Heart left ventricle (tissue), 16 donors: ENCODE results near the gene APIP. TPM values are rescaled to one million over a fixed set of nuclear protein-coding genes. Genes with fewer than 3 reads are reported as not detected.

Experiments
- ATAC-seq, 4 donors: fragments of 200-7000 bp; cut with Tn5 transposase; one replicate each; pipeline ENCODE4 v1.9.1; 2020 to 2022; ENCODE audit warnings: moderate library complexity in 4 of 4, mild to moderate bottlenecking in 3 of 4, moderate number of reproducible peaks in 1 of 4
- DNase-seq, 5 donors: peaks; one replicate each; pipeline ENCODE4 v3.0.0-alpha.2; 2020
- H3K27ac ChIP-seq, 12 donors: fragments of 200-600 bp; sonication (generic) in 4 of 12; one replicate each; pipeline versions ENCODE4 v1.5.0 to v1.8.0; 2016 to 2022; ENCODE audit warnings: mild to moderate bottlenecking in 2 of 12
- H3K27me3 ChIP-seq, 9 donors: fragments of 200-600 bp; sonication (generic) in 2 of 9; one replicate each; pipeline versions ENCODE4 v1.5.1 to v1.8.0; 2016 to 2022; ENCODE audit warnings: mild to moderate bottlenecking in 3 of 9
- H3K36me3 ChIP-seq, 9 donors: fragments of 200-600 bp; sonication (generic) in 2 of 9; one replicate each; pipeline versions ENCODE4 v1.5.0 to v1.8.0; 2018 to 2022; ENCODE audit warnings: mild to moderate bottlenecking in 2 of 9
- H3K4me1 ChIP-seq, 12 donors: fragments of 200-600 bp; sonication (generic) in 4 of 12; one replicate each; pipeline versions ENCODE4 v1.5.0 to v1.8.0; 2016 to 2022; ENCODE audit warnings: mild to moderate bottlenecking in 3 of 12
- H3K4me3 ChIP-seq, 12 donors: fragments of 200-600 bp; sonication (generic) in 4 of 12; one replicate each; pipeline versions ENCODE4 v1.5.0 to v1.8.0; 2017 to 2022; ENCODE audit warnings: mild to moderate bottlenecking in 9 of 12, moderate library complexity in 4 of 12
- H3K9me3 ChIP-seq, 12 donors: fragments of 200-600 bp; sonication (generic) in 4 of 12; one replicate each; pipeline versions ENCODE4 v1.5.0 to v1.8.0; 2016 to 2022; ENCODE audit warnings: mild to moderate bottlenecking in 1 of 12
- CTCF ChIP-seq, 12 donors: fragments of 200-600 bp; sonication (generic) in 4 of 12; IDR thresholded peaks; one replicate each; pipeline versions ENCODE4 v1.5.0 to v1.8.0; 2018 to 2022; ENCODE audit warnings: antibody characterized with exemption in 12 of 12, mild to moderate bottlenecking in 5 of 12
- POLR2A ChIP-seq, 2 donors: fragments of 450-650 bp; IDR thresholded peaks; one replicate each; pipeline ENCODE4 v1.6.1; 2017; ENCODE audit warnings: antibody characterized with exemption in 2 of 2, mild to moderate bottlenecking in 2 of 2, moderate library complexity in 2 of 2
- WGBS, 4 donors: extraction: QIAGEN DNeasy Blood & Tissue Kit in 2 of 4; methylation state at CpG; one replicate each; pipeline versions ENCODE4 v1.1.5 to v1.1.7; 2013 to 2018; 5-methylcytosine and 5-hydroxymethylcytosine counted together
- intact Hi-C, 10 donors: fragments of 100-400 bp; cut with DNase I; formaldehyde crosslinking; loops; one replicate each; pipeline versions ENCODE4 v1.11.1 to v1.14.2; 2022
- polyA plus RNA-seq, 2 donors: library from polyadenylated mRNA; stranded (reverse); fragments of 200-250 nt; gene quantifications; one replicate each; pipeline ENCODE4 v1.2.3, GENCODE V29; 2013
- total RNA-seq, 9 donors: library from RNA; depleted of rRNA in 2 of 9; stranded (reverse); fragments of >200 nt in 2 of 9; fragmentation: NEBNext Ultra II Directional in 3 of 9; extraction: Animal tissue kit (Norgen Biotek cat#: 25700) in 3 of 9; gene quantifications; one replicate each; pipeline versions ENCODE4 v1.1.0 to v1.2.4, GENCODE V29; 2016 to 2023
- donor health status: ischemic (EF 13 %, LVEDD 7.1; RV severe dilation, severe dysfunction).
- donor health status: healthy with polysubstance abuse.
- donor health status: DM: no; HTN: yes; CAD: no.
- donor health status: DM: no; HTN: no; CAD: no.
- donor health status: ischemic (EF 25% LVEDD 6.9; RV normal size, moderate dysfunction).
- donor health status: ischemic (EF 25% LVEDD 5.7; RV mildly dilated, moderate dysfunction).
- donor health status: healthy.
- donor health status: DM: yes; HTN: yes; CAD: no.
- donor health status: ischemic (EF 35%, LVEDD 5.7; RV mildly dilated, moderate dysfunction).
- donor health status: nonischemic (EF 11% LVEDD 7.7; RV severe dilation, severe dysfunction).
- donor health status: DM: yes; HTN: yes; CAD: no.
- donor health status: PGD.
- donor health status: ischemic (EF 29% LVEDD 5.4; RV normal size, mild dysfunction).
- donor health status: nonischemic (EF 23%, LVEDD 6.1; RV moderate dilation, normal function).

The APIP gene
- total and polyA plus RNA-seq, 11 donors, result 15.8 to 35.3 (median 25.7) TPM

GRCh38 chr11:34926831-34927132, 10.6 kb upstream of the APIP start:
- DNase-seq (no peak), ATAC-seq (no peak)
- H3K27ac ChIP-seq, result peak overlapping the region in 1 of 12 donors; percentile 34
- peaks cover 0 to 5% (median under 1%) of the 10 kb centered on the region in 9 donors for H3K36me3 ChIP-seq
- peaks cover 0 to 56% (median 27%) of the 10 kb centered on the region in 12 donors for H3K4me1 ChIP-seq
- intact Hi-C loops, result loop anchor here (1.0 to 10.0 kb wide), 12 partner anchors 308 to 561 kb away; no protein-coding TSS in a partner anchor
- TF ChIP-seq CTCF (IDR thresholded peaks at IDR 0.05), result no peak
- no peak for TF ChIP-seq POLR2A (IDR thresholded peaks at IDR 0.05)
- no peaks in the 10 kb centered on the region for H3K27me3 ChIP-seq
- no peak overlapping the region for H3K4me3 ChIP-seq
- no peaks in the 10 kb centered on the region for H3K9me3 ChIP-seq

GRCh38 chr11:34926101-34926830, 10.1 kb upstream of the APIP start:
- Histone ChIP-seq H3K27me3 (no peaks in the 10 kb centered on the region), H3K36me3 (peaks cover 0 to 4% (median 0%) of the 10 kb centered on the region in 9 donors), H3K4me1 (peaks cover 0 to 59% (median 27%) of the 10 kb centered on the region in 12 donors), H3K4me3 (no peak overlapping the region), H3K9me3 (no peaks in the 10 kb centered on the region), H3K27ac (peak overlapping the region in 1 of 12 donors; percentile 34)
- 5 to 12% (median 7%) methylated on average over 2 of the region's 2 CpGs for WGBS, 4 donors
- TF ChIP-seq POLR2A (IDR thresholded peaks at IDR 0.05) (no peak), CTCF (IDR thresholded peaks at IDR 0.05) (peak; percentile 58 to 83 (median 70))
- no peak for DNase-seq
- intact Hi-C loops, result loop anchor here (1.0 to 10.0 kb wide), 12 partner anchors 309 to 561 kb away; no protein-coding TSS in a partner anchor
- ATAC-seq, result peak in 3 of 4 donors; percentile 58 to 78 (median 77)

GRCh38 chr11:34924714-34925113, 8.5 kb upstream of the APIP start:
- DNase-seq (no peak), ATAC-seq (no peak)
- Histone ChIP-seq H3K27me3 (no peaks in the 10 kb centered on the region), H3K36me3 (peaks cover 0 to 13% (median 3%) of the 10 kb centered on the region in 9 donors), H3K4me3 (no peak overlapping the region), H3K27ac (peak overlapping the region in 1 of 12 donors; percentile 10), H3K4me1 (peaks cover 0 to 67% (median 35%) of the 10 kb centered on the region in 12 donors), H3K9me3 (no peaks in the 10 kb centered on the region)
- 30 to 38% (median 34%) methylated on average over 3 of the region's 3 CpGs for WGBS, 4 donors
- TF ChIP-seq CTCF (IDR thresholded peaks at IDR 0.05), result no peak
- intact Hi-C loops, result loop anchor here (1.0 to 10.0 kb wide), 10 partner anchors 310 to 563 kb away; no protein-coding TSS in a partner anchor

- H3K4me1 ChIP-seq, result peaks cover 0 to 58% (median 26%) of the 10 kb centered on the region in 12 donors
- H3K9me3 ChIP-seq, result no peaks in the 10 kb centered on the region
- TF ChIP-seq POLR2A (IDR thresholded peaks at IDR 0.05) (no peak), CTCF (IDR thresholded peaks at IDR 0.05) (no peak)
- intact Hi-C loops, result loop anchor here in 4 of 10 donors (5.0 to 10.0 kb wide), 4 partner anchors 314 to 564 kb away; no protein-coding TSS in a partner anchor
- WGBS, 4 donors, result 90 to 91% (median 91%) methylated on average over 4 of the region's 4 CpGs
- peaks cover 0 to 16% (median 4%) of the 10 kb centered on the region in 9 donors for H3K36me3 ChIP-seq
- H3K27ac ChIP-seq, result no peak overlapping the region
- ATAC-seq (no peak), DNase-seq (no peak)
- no peak overlapping the region for H3K4me3 ChIP-seq
- no peaks in the 10 kb centered on the region for H3K27me3 ChIP-seq
Measured at GRCh38 chr11:34921156-34921555, 5.0 kb upstream of the APIP start.
